Activated gamma-delta T cell treated with anti-CD3 and anti-CD28 coated beads, Interleukin-2, amount 50 U/mL, for 16 hours (primary cell): ENCODE measurements around the gene PTPRS.
"Not testable (repeated sequence)": the region's sequence is repeated elsewhere in the genome, so short reads cannot be mapped to it uniquely, and the experiment has no call there.

Source experiments
- DNase-seq: peaks from one replicate; pipeline ENCODE4 v3.0.0-alpha.2; 2020; ENCODE audit warnings: low read depth

Gene PTPRS

GRCh38 chr19:5340637-5341447, at the start of gene PTPRS:
TSS of gene PTPRS (minus strand) at chr19:5340812. CDS start at chr19:5286140, 54,672 bp downstream.
- DNase-seq = peak; percentile 59

DNA sequence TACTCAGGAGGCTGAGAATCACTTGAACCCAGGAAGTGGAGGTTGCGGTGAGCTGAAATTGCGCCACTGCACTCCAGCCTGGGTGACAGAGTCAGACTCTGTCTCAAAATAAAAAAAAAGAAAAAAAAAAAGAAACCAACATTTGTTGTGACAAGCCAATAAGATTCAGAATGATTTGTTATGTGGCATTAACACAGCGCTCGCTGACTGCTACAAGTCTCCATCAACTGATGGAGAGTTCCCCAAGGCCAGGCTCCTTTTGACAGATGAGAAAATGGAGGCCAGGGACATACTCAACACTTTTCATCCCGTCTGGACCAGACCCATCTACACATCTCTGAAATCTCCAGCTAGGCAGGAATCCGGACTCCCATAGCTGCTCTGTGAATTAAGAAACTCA, 48.7 kb upstream of the PTPRS start:
- DNase-seq = no peak

GRCh38 chr19:5387472-5387871, 46.9 kb upstream of the PTPRS start:
- DNase-seq = no peak

- DNase-seq = no peak
Observed at GRCh38 chr19:5386841-5387240, 46.2 kb upstream of the PTPRS start.

DNA sequence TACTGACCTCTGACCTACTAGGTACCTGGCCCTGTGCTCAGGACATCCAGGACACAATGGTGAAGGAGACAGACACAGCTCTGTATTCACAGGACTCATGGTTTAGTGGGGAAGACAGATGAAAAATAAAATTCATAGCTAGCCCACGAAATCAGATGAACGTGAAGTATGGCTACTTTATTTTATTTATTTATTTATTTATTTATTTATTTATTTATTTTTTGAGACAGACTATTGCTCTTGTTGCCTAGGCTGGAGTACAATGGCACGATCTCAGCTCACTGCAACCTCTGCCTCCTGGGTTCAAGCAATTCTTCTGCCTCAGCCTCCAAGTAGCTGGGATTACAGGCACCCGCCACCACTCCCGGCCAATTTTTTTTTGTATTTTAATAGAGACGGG, 40.6 kb upstream of the PTPRS start:
- DNase-seq = not testable (repeated sequence)

DNA sequence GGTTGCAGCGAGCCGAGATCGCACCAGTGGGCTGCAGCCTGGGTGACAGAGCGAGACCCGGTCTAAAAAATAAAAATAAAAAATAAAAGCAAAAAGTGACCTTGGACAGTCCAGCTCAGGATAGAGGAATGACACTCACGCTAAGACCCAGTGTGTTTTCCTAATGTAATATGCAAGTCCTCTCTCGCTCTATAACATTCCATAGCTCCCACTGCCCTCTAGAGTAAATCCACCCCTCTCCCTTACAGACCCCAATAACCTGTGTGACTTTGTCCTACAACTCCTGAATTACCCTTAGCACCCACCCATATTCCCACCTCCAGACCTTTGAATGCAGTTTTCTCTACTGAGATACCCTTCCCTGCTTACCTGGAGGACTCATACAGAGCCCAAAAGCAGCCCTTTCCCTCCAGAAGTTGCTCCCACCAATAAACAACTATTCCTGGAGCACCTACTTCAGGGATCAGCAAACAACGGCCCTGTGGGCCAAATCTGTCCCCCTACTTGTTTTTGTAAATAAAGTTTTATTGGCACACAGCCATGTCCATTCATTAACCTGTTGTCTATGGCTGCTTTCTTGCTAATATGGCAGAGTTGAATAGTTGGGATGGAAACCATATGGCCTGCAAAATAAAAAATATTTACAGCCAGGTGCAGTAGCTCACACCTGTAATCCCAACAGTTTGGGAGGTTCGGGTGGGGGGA, 39.8 kb upstream of the PTPRS start:
- no peak for DNase-seq

DNA sequence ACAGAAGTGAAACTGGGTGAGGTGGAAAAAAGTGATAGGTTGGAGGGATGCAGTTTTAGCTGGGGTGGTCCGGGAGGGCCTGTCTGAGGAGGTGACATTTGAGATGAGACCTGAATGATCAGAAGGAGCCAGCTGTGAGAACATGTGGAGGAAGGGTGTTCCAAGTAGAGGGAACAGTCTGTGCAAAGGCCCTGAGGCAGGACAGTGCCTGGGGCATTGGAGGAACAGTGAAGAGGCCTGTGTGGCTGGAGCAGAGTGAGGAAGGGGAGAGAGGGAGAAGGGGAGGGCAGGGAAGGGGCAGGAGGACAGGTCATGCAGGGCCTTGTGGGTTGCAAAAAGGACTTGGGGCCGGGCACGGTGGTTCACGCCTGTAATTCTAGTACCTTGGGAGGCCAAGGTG, 36.3 kb upstream of the PTPRS start:
- DNase-seq = no peak

GRCh38 chr19:5372572-5373200, 32.1 kb upstream of the PTPRS start:
- no peak for DNase-seq

- peak; percentile 24 for DNase-seq
Observed at GRCh38 chr19:5369962-5370367, 29.4 kb upstream of the PTPRS start.

DNA sequence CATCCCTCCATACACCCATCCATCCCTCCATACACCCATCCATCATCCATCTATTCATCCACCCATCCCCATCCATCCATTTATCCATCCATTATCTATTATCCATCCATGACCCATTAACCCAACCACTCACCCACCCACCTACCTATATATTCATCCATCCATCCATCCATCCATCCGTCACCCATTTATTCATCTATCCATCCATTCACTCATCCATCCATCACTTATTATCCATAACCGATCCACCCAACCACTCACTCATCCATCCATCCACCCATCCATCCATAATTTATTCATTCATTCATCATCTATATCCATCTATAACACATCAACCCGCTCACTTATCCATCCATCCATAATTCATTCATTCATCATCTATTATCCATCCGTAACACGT, 28.7 kb upstream of the PTPRS start:
- no peak for DNase-seq

- DNase-seq = no peak
Observed at GRCh38 chr19:5367530-5368133, 27.0 kb upstream of the PTPRS start.

- DNase-seq = no peak
Observed at GRCh38 chr19:5365905-5366304, 25.3 kb upstream of the PTPRS start.

DNA sequence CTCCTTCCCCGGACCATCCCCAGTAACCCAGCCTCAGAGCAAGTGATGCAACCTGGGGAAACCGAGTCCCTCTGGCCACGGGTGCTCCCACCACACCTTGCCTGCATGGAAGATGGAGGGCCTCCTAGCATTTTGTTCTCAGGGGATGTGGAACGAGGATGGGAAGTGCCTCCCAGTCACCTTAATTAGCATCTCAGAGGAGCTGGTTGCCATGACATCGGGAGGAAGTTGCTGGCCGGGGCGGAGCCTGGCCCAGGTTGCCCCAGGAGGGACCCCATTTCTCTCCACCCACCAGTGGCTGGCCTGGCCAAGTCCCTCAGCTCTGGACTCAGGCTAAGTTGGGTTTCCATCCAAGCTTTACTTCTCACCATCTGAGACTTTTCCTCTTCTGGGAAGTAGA, 24.1 kb upstream of the PTPRS start:
- DNase-seq = no peak

DNA sequence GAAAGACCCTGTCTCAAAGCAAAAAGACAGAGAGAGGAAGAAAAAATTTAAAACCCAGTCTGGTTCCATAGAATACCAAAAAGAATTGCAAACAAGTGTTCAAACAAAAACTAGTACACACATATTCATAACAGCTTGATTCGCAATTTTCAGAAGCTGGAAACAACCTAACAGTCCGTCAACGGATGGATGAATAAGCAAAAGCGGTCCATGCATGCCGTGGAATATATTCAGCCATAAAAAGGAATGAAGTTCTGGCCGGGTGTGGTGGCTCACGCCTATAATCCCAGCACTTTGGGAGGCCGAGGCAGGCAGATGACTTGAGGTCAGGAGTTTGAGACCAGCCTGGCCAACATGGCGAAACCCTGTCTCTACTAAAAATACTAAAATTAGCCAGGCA, 21.2 kb upstream of the PTPRS start:
- DNase-seq = not testable (repeated sequence)

DNA sequence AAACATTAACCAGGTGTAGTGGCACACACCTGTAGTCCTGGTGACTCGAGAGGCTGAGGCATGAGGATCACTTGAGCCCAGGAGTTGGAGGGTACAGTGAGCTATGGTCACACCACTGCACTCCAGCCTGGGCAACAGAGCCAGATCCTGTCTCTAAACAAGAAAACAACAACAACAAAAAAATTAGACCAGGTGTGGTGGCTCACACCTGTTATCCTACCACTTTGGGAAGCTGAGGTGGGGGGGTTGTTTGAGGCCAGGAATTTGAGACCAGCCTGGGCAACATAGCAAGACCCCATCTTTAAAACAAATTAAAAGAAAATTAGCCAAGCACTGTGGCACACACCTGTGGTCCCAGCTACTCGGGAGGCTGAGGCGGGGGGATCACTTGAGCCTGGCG, 20.8 kb upstream of the PTPRS start:
- DNase-seq = no peak

DNA sequence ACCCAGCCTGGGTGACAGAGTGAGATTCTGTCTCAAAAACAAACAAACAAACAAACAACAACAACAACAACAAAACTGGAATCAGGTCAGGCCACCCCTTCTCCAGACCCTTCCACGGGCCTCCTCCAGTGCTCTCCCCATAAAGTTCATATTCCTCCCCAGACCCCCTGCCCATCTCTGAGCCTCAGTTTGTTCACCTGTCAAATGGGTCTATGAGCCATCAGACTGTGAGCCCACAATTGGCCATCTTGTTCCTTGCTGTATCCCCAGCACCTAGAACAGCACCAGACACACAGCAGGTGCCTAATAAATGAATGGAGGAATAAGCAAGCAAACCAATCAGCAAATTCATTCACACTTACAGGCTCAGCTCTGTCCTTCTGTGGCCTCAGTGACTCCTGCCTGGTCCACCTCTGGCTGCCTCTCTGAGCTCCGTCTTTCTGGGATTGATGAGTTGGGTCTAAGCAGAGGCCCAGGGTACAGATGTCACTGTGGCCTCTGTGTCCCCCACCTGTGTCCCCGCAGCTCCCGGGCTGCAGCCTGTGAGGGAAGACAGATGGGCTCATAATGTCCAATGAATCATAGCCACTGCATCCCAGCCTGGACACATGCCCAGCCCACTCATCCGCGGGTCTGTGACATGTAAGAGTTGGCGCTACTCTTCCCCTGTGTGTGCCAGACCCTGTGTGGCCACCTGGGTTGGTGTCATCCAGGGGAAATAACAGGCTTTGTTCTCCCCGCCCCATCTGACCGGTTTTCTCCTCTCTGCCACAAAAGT, 19.6 kb upstream of the PTPRS start:
- no peak for DNase-seq

- no peak for DNase-seq
Observed at GRCh38 chr19:5358173-5358800, 17.7 kb upstream of the PTPRS start.

GRCh38 chr19:5357584-5357983, 17.0 kb upstream of the PTPRS start:
- no peak for DNase-seq

DNA sequence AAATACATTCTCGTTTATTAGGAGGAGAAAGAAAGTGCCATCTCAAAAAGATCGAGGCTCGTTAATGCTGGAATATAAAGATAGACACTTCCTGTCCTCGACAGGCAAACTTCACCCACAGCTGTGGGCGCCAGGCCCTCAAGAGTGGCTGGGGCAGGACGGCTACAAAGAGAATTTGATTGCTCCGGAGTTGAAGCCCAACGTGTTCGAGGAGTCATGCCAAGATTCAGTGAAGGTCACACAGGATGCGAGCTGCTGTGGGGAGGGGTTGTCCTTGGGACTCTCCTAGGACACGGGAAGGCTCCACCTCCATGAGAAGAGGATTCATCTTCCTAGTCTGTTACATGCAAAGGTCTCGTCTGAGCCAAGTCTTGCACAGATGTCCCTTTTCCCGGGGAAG, 16.3 kb upstream of the PTPRS start:
- no peak for DNase-seq

- no peak for DNase-seq
Observed at GRCh38 chr19:5356428-5356827, 15.8 kb upstream of the PTPRS start.

DNA sequence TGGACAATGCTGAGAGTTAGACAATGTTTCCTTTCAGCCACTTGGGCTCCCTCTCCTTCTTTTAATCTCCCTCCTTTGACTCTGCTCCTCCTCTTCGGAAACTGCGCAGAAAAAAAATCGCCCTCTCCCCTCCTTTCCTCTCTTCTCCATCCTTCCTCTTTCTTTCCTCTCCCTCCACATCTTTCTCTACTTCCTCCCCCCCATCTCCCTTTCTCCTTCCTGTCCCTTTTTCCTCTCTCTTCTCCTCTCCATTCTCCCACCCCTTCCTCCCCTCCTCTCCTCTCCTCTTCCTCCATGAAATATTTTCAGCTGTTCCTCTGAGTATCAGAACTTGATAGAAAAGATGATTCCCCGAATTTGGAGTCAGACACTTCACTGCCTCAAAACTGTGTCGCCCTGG, 15.1 kb upstream of the PTPRS start:
- no peak for DNase-seq
